H1 (cell line): ENCODE measurements around the gene GPR26. TPM values are rescaled to one million over a fixed set of nuclear protein-coding genes. Genes with fewer than 3 reads are reported as not detected.

Source experiments
- CTCF ChIA-PET: fragments of 300-600 bp; sonication (Branson Sonifier 250); formaldehyde crosslinking; loops from one replicate; lab custom pipeline; 2021; ENCODE audit not compliant: partially characterized antibody; lab: Charles Lee
- POLR2A ChIA-PET: fragments of 300-600 bp; sonication (Branson Sonifier 250); formaldehyde crosslinking; loops from one replicate; lab custom pipeline; 2021; ENCODE audit warnings: inconsistent platforms; ENCODE audit not compliant: partially characterized antibody; lab: Charles Lee
- DNase-seq, 2 experiments: peaks; one replicate each; pipeline versions ENCODE4 v3.0.0 to v3.0.0-alpha.2; 2010 to 2022; ENCODE audit warnings: low spot score in 2 of 2, low read depth in 1 of 2, mixed read lengths in 1 of 2
- FAIRE-seq: peaks from 2 replicates; lab custom pipeline; 2011; peaks lifted over from hg19 to GRCh38; lab: Jason Lieb, UNC
- H2AFZ ChIP-seq: 2 replicates; pipeline ENCODE4 v1.8.1; 2012; ENCODE audit warnings: low read length, inconsistent platforms
- H2AK5ac ChIP-seq: 2 replicates; pipeline ENCODE4 v1.6.1; 2013; ENCODE audit warnings: low read depth, low read length
- H2BK120ac ChIP-seq: replicated peaks from 2 replicates; pipeline ENCODE3; 2013; ENCODE audit warnings: low read depth, low read length, inconsistent platforms
- H2BK12ac ChIP-seq: 2 replicates; pipeline ENCODE4 v1.6.1; 2013; ENCODE audit warnings: low read depth, low read length
- H2BK15ac ChIP-seq: 2 replicates; pipeline ENCODE4 v1.6.1; 2013; ENCODE audit warnings: low read length
- H2BK20ac ChIP-seq: 2 replicates; pipeline ENCODE4 v1.6.1; 2013; ENCODE audit warnings: low read length
- H2BK5ac ChIP-seq: 2 replicates; pipeline ENCODE4 v1.6.1; 2013; ENCODE audit warnings: low read depth, low read length
- H3K14ac ChIP-seq: 2 replicates; pipeline ENCODE4 v1.6.1; 2013; ENCODE audit warnings: inconsistent platforms; ENCODE audit not compliant: insufficient read length
- H3K18ac ChIP-seq: 2 replicates; pipeline ENCODE4 v1.6.1; 2013; ENCODE audit warnings: low read length; ENCODE audit errors: extremely low read depth
- H3K23ac ChIP-seq: 2 replicates; pipeline ENCODE4 v1.6.1; 2013; ENCODE audit warnings: inconsistent platforms; ENCODE audit not compliant: insufficient read length
- H3K23me2 ChIP-seq: 2 replicates; pipeline ENCODE4 v1.6.1; 2013; ENCODE audit warnings: low read depth, low read length
- H3K27ac ChIP-seq: 2 replicates; pipeline ENCODE4 v1.6.1; 2011; ENCODE audit warnings: low read depth, low read length, inconsistent platforms
- H3K27me3 ChIP-seq, 4 experiments: replicated peaks in 1 of 4; 1 replicate in 1 of 4; 2 replicates in 3 of 4; pipeline versions ENCODE4 v1.6.1 to v1.8.1; 2011 to 2013; ENCODE audit warnings: low read length in 3 of 4, mild to moderate bottlenecking in 3 of 4, inconsistent platforms in 2 of 4, mixed read lengths in 2 of 4, moderate library complexity in 1 of 4; ENCODE audit not compliant: control insufficient read depth in 3 of 4, insufficient read depth in 3 of 4; ENCODE audit errors: extremely low read depth in 1 of 4
- H3K36me3 ChIP-seq, 4 experiments: 2 replicates each; pipeline versions ENCODE4 v1.6.1 to v1.8.1; 2011 to 2013; ENCODE audit warnings: mild to moderate bottlenecking in 4 of 4, low read length in 3 of 4, moderate library complexity in 2 of 4, control low read depth in 1 of 4, inconsistent platforms in 1 of 4; ENCODE audit not compliant: insufficient read depth in 4 of 4, control insufficient read depth in 2 of 4
- H3K4ac ChIP-seq: replicated peaks from 2 replicates; pipeline ENCODE3; 2013; ENCODE audit warnings: low read length, low read depth, mixed read lengths, inconsistent platforms; ENCODE audit not compliant: insufficient read length
- H3K4me1 ChIP-seq, 4 experiments: replicated peaks in 1 of 4; 1 replicate in 1 of 4; 2 replicates in 3 of 4; pipeline versions ENCODE4 v1.6.1 to v1.8.1; 2011 to 2013; ENCODE audit warnings: low read length in 3 of 4, inconsistent platforms in 2 of 4, mixed read lengths in 1 of 4; ENCODE audit not compliant: insufficient read depth in 4 of 4, control insufficient read depth in 3 of 4
- H3K4me2 ChIP-seq, 2 experiments: 2 replicates each; pipeline versions ENCODE4 v1.6.1 to v1.8.1; 2011 to 2013; ENCODE audit warnings: low read depth in 2 of 2, low read length in 2 of 2, control low read depth in 1 of 2, inconsistent platforms in 1 of 2, mild to moderate bottlenecking in 1 of 2; ENCODE audit not compliant: insufficient read depth in 1 of 2
- H3K4me3 ChIP-seq, 4 experiments: fragments of 200-600, 300-600 bp in 1 of 4; sonication (generic), shearing (Covaris generic), sonication (Bioruptor Twin) in 1 of 4; 2 replicates each; pipeline versions ENCODE4 v1.5.1 to v1.8.1; 2011 to 2016; ENCODE audit warnings: low read length in 4 of 4, low read depth in 3 of 4, control low read depth in 2 of 4, inconsistent platforms in 2 of 4, mild to moderate bottlenecking in 2 of 4, mixed read lengths in 1 of 4, moderate library complexity in 1 of 4; ENCODE audit not compliant: insufficient read depth in 2 of 4; ENCODE audit errors: extremely low read depth in 1 of 4
- H3K56ac ChIP-seq: replicated peaks from 2 replicates; pipeline ENCODE3; 2013; ENCODE audit warnings: low read depth, mild to moderate bottlenecking, mixed read lengths, low read length, inconsistent platforms; ENCODE audit not compliant: insufficient read length
- H3K79me1 ChIP-seq: 2 replicates; pipeline ENCODE4 v1.6.1; 2013; ENCODE audit warnings: low read depth, low read length, control low read depth
- H3K79me2 ChIP-seq, 2 experiments: 2 replicates each; pipeline versions ENCODE4 v1.6.1 to v1.8.1; 2012 to 2013; ENCODE audit warnings: low read length in 2 of 2, mild to moderate bottlenecking in 2 of 2, inconsistent platforms in 1 of 2; ENCODE audit not compliant: insufficient read depth in 2 of 2, control insufficient read depth in 1 of 2
- H3K9ac ChIP-seq, 4 experiments: replicated peaks in 1 of 4; 1 replicate in 1 of 4; 2 replicates in 3 of 4; pipeline versions ENCODE4 v1.6.1 to v1.8.1; 2011 to 2013; ENCODE audit warnings: low read depth in 3 of 4, low read length in 3 of 4, control low read depth in 2 of 4, mild to moderate bottlenecking in 2 of 4, moderate library complexity in 2 of 4, inconsistent platforms in 1 of 4; ENCODE audit errors: extremely low read depth in 1 of 4
- H3K9me3 ChIP-seq, 2 experiments: 2 replicates each; pipeline versions ENCODE4 v1.6.1 to v1.8.1; 2012 to 2013; ENCODE audit warnings: mild to moderate bottlenecking in 2 of 2, moderate library complexity in 2 of 2, control low read depth in 1 of 2, inconsistent platforms in 1 of 2, low read depth in 1 of 2, low read length in 1 of 2, mixed read lengths in 1 of 2; ENCODE audit not compliant: insufficient read depth in 2 of 2
- H4K20me1 ChIP-seq, 2 experiments: replicated peaks in 1 of 2; 2 replicates each; pipeline versions ENCODE3 to v1.8.1; 2011 to 2013; ENCODE audit warnings: inconsistent platforms in 2 of 2, low read length in 2 of 2, mild to moderate bottlenecking in 1 of 2; ENCODE audit not compliant: insufficient read depth in 2 of 2, control insufficient read depth in 1 of 2
- H4K5ac ChIP-seq: 2 replicates; pipeline ENCODE4 v1.6.1; 2013; ENCODE audit warnings: low read length, low read depth, mixed read lengths, inconsistent platforms; ENCODE audit not compliant: insufficient read length
- H4K8ac ChIP-seq: 2 replicates; pipeline ENCODE4 v1.8.0; 2013; ENCODE audit warnings: mild to moderate bottlenecking, moderate library complexity, low read length, inconsistent platforms; ENCODE audit not compliant: insufficient read depth; ENCODE audit errors: extremely low read depth
- H4K91ac ChIP-seq: replicated peaks from 2 replicates; pipeline ENCODE3; 2013; ENCODE audit warnings: low read length, mixed read lengths, inconsistent platforms; ENCODE audit not compliant: insufficient read length
- ATF2 ChIP-seq: IDR thresholded peaks from 2 replicates; pipeline ENCODE4 v1.6.1; 2012; ENCODE audit warnings: low read length, inconsistent platforms
- CREB1 ChIP-seq: IDR thresholded peaks from 2 replicates; pipeline ENCODE4 v1.6.1; 2012; ENCODE audit warnings: inconsistent platforms
- EZH2 ChIP-seq: fragments of 200-600 bp; sonication (generic); IDR thresholded peaks from 2 replicates; pipeline ENCODE4 v1.7.1; 2012; ENCODE audit warnings: low read depth, mild to moderate bottlenecking, moderate library complexity, low read length, inconsistent platforms; ENCODE audit not compliant: severe bottlenecking
- GTF2F1 ChIP-seq: IDR thresholded peaks from 2 replicates; pipeline ENCODE4 v1.6.1; 2012; ENCODE audit warnings: low read depth, low read length, improper control_type of control experiment, borderline replicate concordance
- HDAC2 ChIP-seq, 2 experiments: fragments of 300-600 bp in 1 of 2; sonication (generic) in 1 of 2; IDR thresholded peaks; 2 replicates each; pipeline ENCODE4 v1.6.1; 2011 to 2012; ENCODE audit warnings: low read depth in 2 of 2, low read length in 2 of 2, mild to moderate bottlenecking in 2 of 2, moderate library complexity in 2 of 2, borderline replicate concordance in 1 of 2, inconsistent platforms in 1 of 2
- HDAC6 ChIP-seq: IDR thresholded peaks from one replicate; pipeline ENCODE4 v1.7.1; 2012; ENCODE audit warnings: low read depth, mild to moderate bottlenecking, inconsistent platforms, low read length, moderate library complexity
- MAFK ChIP-seq: IDR thresholded peaks from 2 replicates; pipeline ENCODE4 v1.6.1; 2012; ENCODE audit warnings: low read depth, mild to moderate bottlenecking, improper control_type of control experiment, low read length
- NRF1 ChIP-seq: IDR thresholded peaks from 2 replicates; pipeline ENCODE4 v1.6.1; 2011; ENCODE audit warnings: mild to moderate bottlenecking, low read depth, low read length, improper control_type of control experiment
- PHF8 ChIP-seq: fragments of 200-600 bp; sonication (generic); conservative IDR thresholded peaks from 2 replicates; pipeline ENCODE4 v1.7.1; 2012; ENCODE audit warnings: low read depth, mild to moderate bottlenecking, inconsistent platforms, low read length, moderate library complexity
- RFX5 ChIP-seq: IDR thresholded peaks from 2 replicates; pipeline ENCODE4 v1.6.1; 2011; ENCODE audit warnings: low read depth, low read length, improper control_type of control experiment, borderline replicate concordance
- RXRA ChIP-seq: IDR thresholded peaks from 2 replicates; pipeline ENCODE4 v1.6.1; 2011; ENCODE audit warnings: low read depth, mild to moderate bottlenecking, low read length, moderate library complexity; ENCODE audit not compliant: insufficient read depth
- YY1 ChIP-seq: IDR thresholded peaks from 2 replicates; pipeline ENCODE4 v1.6.1; 2011; ENCODE audit warnings: low read depth, mild to moderate bottlenecking, low read length
- WGBS, 2 experiments: shearing (Covaris generic) in 1 of 2; methylation state at CpG; one replicate each; pipeline versions ENCODE4 v1.1.6 to v1.1.7; 2013 to 2015; ENCODE audit warnings: low lambda C conversion rate in 2 of 2, mixed read lengths in 2 of 2, inconsistent platforms in 1 of 2, low coverage in 1 of 2, missing lambda C conversion rate in 1 of 2; ENCODE audit not compliant: insufficient replicate concordance in 2 of 2, insufficient coverage in 1 of 2, insufficient read length in 1 of 2; ENCODE audit errors: extremely low coverage in 1 of 2, missing lambda C conversion rate in 1 of 2; 5-methylcytosine and 5-hydroxymethylcytosine counted together
- polyA plus RNA-seq, 7 experiments: library from polyadenylated mRNA; depleted of rRNA in 3 of 7; stranded (reverse) in 5 of 7; unstranded in 2 of 7; fragments of >200 nt in 5 of 7; fragments of 200-250 nt in 2 of 7; gene quantifications; 1 replicate in 5 of 7; 2 replicates in 1 of 7; 4 replicates in 1 of 7; pipeline versions ENCODE4 v1.2.1 to v1.2.3, GENCODE V29; 2011 to 2013; ENCODE audit warnings: missing spikeins in 2 of 7, mixed read lengths in 2 of 7
- total RNA-seq: library from RNA; stranded (reverse); fragmentation: NEBNext Ultra II Directional; extraction: Animal tissue kit (Norgen Biotek cat#: 25700); gene quantifications from 2 replicates; pipeline ENCODE4 v1.2.1, GENCODE V29; 2021

GPR26 gene
- total and polyA plus RNA-seq, 2 of the 8 experiments (the other 6 are each of a cell fraction or from before 2014, with no cell fraction given), result 0.09 to 0.21 TPM

- Histone ChIP-seq H2BK5ac (no peak overlapping the region), H4K8ac (no peak overlapping the region), H3K14ac (no peak overlapping the region), H4K5ac (no peak overlapping the region), H3K9ac (no peak overlapping the region), H2AK5ac (no peak overlapping the region), H3K79me1 (no peaks in the 10 kb centered on the region), H3K4me3 (no peak overlapping the region), H3K4me1 (no peaks in the 10 kb centered on the region), H3K27ac (no peak overlapping the region), H2BK15ac (no peak overlapping the region), H3K4me2 (no peak overlapping the region), H2BK120ac (no peak overlapping the region), H2AFZ (no peak overlapping the region), H3K23ac (no peak overlapping the region), H3K9me3 (no peaks in the 10 kb centered on the region), H3K23me2 (no peaks in the 10 kb centered on the region), H4K91ac (no peak overlapping the region), H3K36me3 (no peaks in the 10 kb centered on the region), H3K4ac (no peak overlapping the region), H4K20me1 (no peaks in the 10 kb centered on the region), H3K56ac (no peak overlapping the region), H2BK20ac (no peak overlapping the region), H3K79me2 (no peaks in the 10 kb centered on the region), H2BK12ac (no peak overlapping the region), H3K18ac (no peak overlapping the region), H3K27me3 (no peaks in the 10 kb centered on the region)
- no peak for FAIRE-seq
- DNase-seq, result no peak
- WGBS, 2 experiments, result 89% methylated on average over 2 of the region's 2 CpGs; no CpG with 5 or more reads in 1 of the 2 experiments
- TF ChIP-seq RFX5 (no peak), NRF1 (no peak), PHF8 (no peak), GTF2F1 (no peak), CREB1 (no peak), MAFK (no peak), YY1 (no peak), ATF2 (no peak), RXRA (no peak), HDAC6 (no peak), EZH2 (no peak), HDAC2 (IDR thresholded peaks at IDR 0.05; ENCODE audit: borderline replicate concordance in 1 of 2, low read depth in 2 of 2, low read length in 2 of 2) (no peak)
- POLR2A ChIA-PET, result no interaction called here
- CTCF ChIA-PET, result interaction anchor here (0.7 to 1.0 kb wide), 3 partner anchors 10 to 68 kb away, joined by 3 read pairs; no protein-coding TSS in a partner anchor
Observed at GRCh38 chr10:123715546-123715945, 49.4 kb downstream of the GPR26 start.
